H7 (cell line): ENCODE results near the gene TRIAP1. TPM values are rescaled to one million over a fixed set of nuclear protein-coding genes. Genes with fewer than 3 reads are reported as not detected.
A peak's percentile ranks its signal among the peaks of the same experiment; 100 is the strongest.
"Not testable (repeated sequence)": the region's sequence is repeated elsewhere in the genome, so short reads cannot be mapped to it uniquely, and the experiment has no call there.

ENCODE experiments used
- DNase-seq: peaks from one replicate; pipeline ENCODE4 v3.0.0; 2012
- H3K27me3 ChIP-seq: 2 replicates; pipeline ENCODE4 v1.6.0; 2011; ENCODE audit warnings: mild to moderate bottlenecking, low read length; ENCODE audit not compliant: control insufficient read depth, insufficient read depth
- H3K36me3 ChIP-seq: replicated peaks from 2 replicates; pipeline ENCODE4 v1.5.1; 2011; ENCODE audit warnings: low read length; ENCODE audit not compliant: control insufficient read depth, insufficient read depth
- H3K4me3 ChIP-seq: 2 replicates; pipeline ENCODE4 v1.5.1; 2011; ENCODE audit warnings: low read depth, mild to moderate bottlenecking, control low read depth, low read length, moderate library complexity; ENCODE audit not compliant: insufficient read depth
- total RNA-seq: library from RNA; depleted of rRNA; stranded (reverse); fragments of >200 nt; shearing (Covaris generic); gene quantifications from 2 replicates; pipeline ENCODE4 v1.2.3, GENCODE V29; 2014; rRNA removed

Gene TRIAP1
- total RNA-seq = 35.2 and 37.2 TPM in 2 replicates

GRCh38 chr12:120445911-120446843 lies at the start of gene TRIAP1, which contains the start of gene GATC:
Gene TRIAP1, minus strand, starts transcription at chr12:120446384. Its CDS starts 12 bp downstream, at chr12:120446372.
Gene GATC, plus strand, starts transcription at chr12:120446444. Its CDS starts 37 bp downstream, at chr12:120446481.
- Histone ChIP-seq H3K36me3 (peaks cover 12% of the 10 kb centered on the region), H3K27me3 (no peaks in the 10 kb centered on the region), H3K4me3 (peak within 1 kb of the TSS; percentile 99)
- DNase-seq = peak; percentile 90

- peak overlapping the region; percentile 63 for H3K4me3 ChIP-seq
- DNase-seq = no peak
- no peaks in the 10 kb centered on the region for H3K27me3 ChIP-seq
- H3K36me3 ChIP-seq = peaks cover 6% of the 10 kb centered on the region
Measured at GRCh38 chr12:120495186-120495730, 49.1 kb upstream of the TRIAP1 start.

DNA sequence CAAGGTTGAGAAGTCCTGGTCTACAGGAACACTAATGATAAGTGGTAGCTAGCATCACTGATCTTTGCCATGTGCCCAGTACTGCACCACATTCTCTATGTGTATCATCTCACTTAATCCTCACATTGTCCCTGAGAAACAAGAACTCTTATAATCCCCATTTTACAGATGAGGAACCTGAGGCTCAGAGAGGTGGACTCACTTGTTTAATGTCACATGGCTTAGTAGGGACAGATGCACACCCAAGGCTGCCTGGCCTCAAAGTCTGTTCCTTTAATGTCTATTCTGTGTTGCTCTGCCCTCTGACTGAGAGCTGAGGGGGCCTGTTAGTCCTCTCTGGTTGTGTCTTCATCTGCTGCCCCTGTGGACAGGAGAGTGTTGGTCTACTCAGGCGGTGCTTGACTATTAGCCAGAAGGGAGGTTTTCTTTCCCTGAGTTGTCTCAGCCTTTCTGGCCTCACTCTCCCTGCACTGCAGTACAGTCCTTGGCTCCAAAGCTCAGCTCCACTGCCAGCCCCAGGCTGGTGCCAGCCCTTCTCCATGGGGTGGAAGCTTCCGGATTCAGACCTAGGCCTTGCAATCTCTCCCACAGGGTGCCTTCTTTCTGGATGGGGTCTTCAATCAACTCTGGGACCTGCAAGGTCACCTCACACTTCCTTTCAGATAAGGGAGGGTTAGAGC lies 44.8 kb upstream of the TRIAP1 start:
- DNase-seq = no peak
- no peak overlapping the region for H3K4me3 ChIP-seq
- H3K27me3 ChIP-seq = no peaks in the 10 kb centered on the region
- H3K36me3 ChIP-seq = no peaks in the 10 kb centered on the region; the same call in 1 of the 2 replicates

- no peaks in the 10 kb centered on the region for H3K27me3 ChIP-seq
- no peak overlapping the region for H3K4me3 ChIP-seq
- H3K36me3 ChIP-seq = no peaks in the 10 kb centered on the region; the same call in 1 of the 2 replicates
- no peak for DNase-seq
Measured at GRCh38 chr12:120490325-120490724, 44.1 kb upstream of the TRIAP1 start.

- H3K27me3 ChIP-seq = no peaks in the 10 kb centered on the region
- no peaks in the 10 kb centered on the region; the same call in 1 of the 2 replicates for H3K36me3 ChIP-seq
- no peak for DNase-seq
- H3K4me3 ChIP-seq = no peak overlapping the region
Measured at GRCh38 chr12:120489018-120489417, 42.8 kb upstream of the TRIAP1 start.

- no peak for DNase-seq
- no peaks in the 10 kb centered on the region; the same call in 1 of the 2 replicates for H3K36me3 ChIP-seq
- H3K4me3 ChIP-seq = no peak overlapping the region
- H3K27me3 ChIP-seq = no peaks in the 10 kb centered on the region
Measured at GRCh38 chr12:120488057-120488640, 42.0 kb upstream of the TRIAP1 start.

GRCh38 chr12:120487552-120487951 lies 41.4 kb upstream of the TRIAP1 start:
- H3K4me3 ChIP-seq, H3K36me3 ChIP-seq, H3K27me3 ChIP-seq, DNase-seq: not testable (repeated sequence)

DNA sequence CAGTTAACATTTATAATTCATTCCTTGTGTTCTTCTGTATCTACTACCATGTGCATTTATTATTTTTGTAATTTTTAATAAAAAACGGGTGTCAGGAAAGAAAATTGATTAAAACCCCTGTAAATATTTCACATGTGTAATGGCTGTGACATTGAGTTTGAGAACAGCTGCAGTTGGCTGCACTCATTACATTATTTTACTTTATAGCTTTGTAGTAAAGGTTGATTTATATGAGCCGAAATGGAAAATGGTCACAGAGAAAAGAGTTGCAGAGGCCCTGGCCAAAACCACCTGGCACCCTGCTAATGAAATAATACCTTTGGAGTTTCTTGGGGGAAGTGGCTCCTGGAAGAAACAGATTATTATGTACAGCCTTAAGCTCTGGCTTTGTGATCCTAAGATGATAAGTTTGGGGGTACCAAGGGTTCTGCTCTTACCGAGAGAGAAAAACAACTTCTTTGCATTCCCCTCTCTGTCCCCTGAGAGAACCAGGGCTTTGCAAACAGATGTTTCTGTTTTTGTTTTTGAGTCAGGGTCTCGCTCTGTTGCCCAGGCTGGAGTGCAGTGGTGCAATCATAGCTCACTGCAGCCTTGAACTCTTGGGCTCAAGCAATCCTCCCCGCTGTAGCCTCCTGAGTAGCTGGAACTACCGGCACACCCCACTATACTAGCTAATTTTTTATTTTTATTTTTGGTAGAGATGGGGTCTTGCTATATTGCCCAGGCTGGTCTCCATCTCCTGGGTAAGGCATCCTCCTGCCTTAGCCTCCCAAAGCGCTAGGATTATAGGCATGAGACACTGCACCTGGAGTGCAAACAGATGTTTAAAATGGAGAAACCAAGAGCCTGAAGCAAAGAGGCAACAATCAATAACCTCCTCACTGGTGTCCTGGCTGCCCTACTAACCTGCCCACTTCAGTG lies 40.0 kb upstream of the TRIAP1 start:
- H3K4me3 ChIP-seq = no peak overlapping the region
- DNase-seq = no peak
- H3K27me3 ChIP-seq = no peaks in the 10 kb centered on the region

DNA sequence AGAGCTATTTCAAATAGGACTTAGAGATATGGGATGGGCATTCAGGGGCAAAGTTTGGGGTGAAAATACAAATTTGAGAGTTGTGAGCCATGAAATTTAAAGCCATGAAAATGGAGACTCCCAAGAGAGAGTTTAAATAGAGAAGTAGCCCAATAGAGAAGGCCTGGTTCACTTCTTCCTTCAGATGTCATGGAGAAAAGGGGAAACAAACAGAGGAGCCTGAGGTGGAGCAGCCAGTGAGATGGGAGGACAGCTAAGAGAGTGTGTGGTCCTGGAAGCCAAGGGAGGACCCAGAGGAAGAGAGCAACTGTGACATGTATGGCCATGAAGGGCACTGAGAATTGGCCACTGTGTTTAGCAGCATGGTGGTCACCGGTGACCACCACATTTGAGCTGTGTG lies 37.4 kb upstream of the TRIAP1 start:
- Histone ChIP-seq H3K36me3 (no peaks in the 10 kb centered on the region), H3K27me3 (no peaks in the 10 kb centered on the region), H3K4me3 (no peak overlapping the region)
- DNase-seq = no peak

More for the DNA sequence above, 40.0 kb upstream of the TRIAP1 start:
- H3K36me3 ChIP-seq = no peaks in the 10 kb centered on the region; the same call in 1 of the 2 replicates

DNA sequence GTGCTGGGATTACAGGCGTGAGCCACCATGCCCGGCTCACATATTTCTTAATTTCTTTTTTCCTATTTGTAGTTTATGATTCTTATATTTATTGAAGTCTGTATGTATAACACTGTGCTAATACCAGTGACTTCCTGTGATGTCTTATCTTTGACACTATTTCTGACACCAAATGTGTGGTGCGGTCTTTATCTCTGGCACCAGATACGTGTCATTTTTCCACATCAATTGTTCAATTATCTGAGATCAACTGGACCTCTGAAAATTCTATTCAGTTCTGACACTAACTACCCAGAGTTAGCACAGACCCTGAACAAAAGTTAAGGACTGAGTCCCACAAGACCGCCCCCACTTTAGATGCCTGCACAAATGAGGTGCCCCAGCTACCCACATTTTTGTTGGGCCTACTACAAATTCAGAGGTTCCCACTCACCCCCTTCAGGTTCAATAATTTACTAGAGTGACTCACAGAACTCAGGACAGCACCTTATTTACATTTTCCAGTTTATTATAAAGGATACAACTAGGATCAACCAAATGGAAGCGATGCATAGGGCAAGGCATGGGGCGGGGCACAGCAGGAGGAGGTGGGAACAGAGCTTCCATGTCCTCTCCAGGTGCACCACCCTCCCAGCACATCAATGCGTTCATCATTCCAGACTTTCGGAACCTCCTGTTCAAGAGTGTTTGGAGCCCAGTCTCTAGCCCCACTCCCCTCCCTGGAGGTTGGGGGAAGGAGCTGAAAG lies 35.0 kb upstream of the TRIAP1 start:
- Histone ChIP-seq H3K4me3 (no peak overlapping the region), H3K27me3 (no peaks in the 10 kb centered on the region), H3K36me3 (no peaks in the 10 kb centered on the region)
- DNase-seq = no peak

DNA sequence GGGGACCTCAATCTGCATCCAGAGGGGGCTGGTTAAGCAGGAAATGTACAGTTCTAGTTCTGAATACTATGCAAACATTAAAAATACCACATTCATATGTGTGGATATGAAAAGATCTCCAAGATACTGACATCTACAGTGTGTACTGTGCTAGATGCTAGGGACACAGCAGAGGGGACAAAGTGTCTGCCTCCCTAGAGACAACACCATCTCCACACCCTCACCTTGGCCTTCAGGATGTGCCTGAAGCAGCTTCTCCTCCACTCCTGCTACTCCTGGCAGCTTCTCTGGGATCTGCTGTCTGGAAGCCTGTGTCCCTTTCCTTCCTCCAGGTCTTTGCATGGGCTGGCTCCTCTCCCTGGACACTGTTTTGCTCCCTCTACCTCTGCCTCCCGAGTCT lies 34.0 kb upstream of the TRIAP1 start:
- Histone ChIP-seq H3K4me3 (no peak overlapping the region), H3K36me3 (no peaks in the 10 kb centered on the region), H3K27me3 (no peaks in the 10 kb centered on the region)
- no peak for DNase-seq

GRCh38 chr12:120479458-120479857 lies 33.3 kb upstream of the TRIAP1 start:
- H3K36me3 ChIP-seq = no peaks in the 10 kb centered on the region
- DNase-seq = no peak
- no peaks in the 10 kb centered on the region for H3K27me3 ChIP-seq
- no peak overlapping the region for H3K4me3 ChIP-seq

- Histone ChIP-seq H3K4me3 (no peak overlapping the region), H3K27me3 (no peaks in the 10 kb centered on the region), H3K36me3 (no peaks in the 10 kb centered on the region)
- DNase-seq = no peak
Measured at GRCh38 chr12:120475643-120476042, 29.5 kb upstream of the TRIAP1 start.
